Ovary (tissue), 9 donors: ENCODE measurements around the gene ABCB6. TPM values are rescaled to one million over a fixed set of nuclear protein-coding genes. Genes with fewer than 3 reads are reported as not detected.

ENCODE experiments used
- DNase-seq, 5 donors: peaks; one replicate each; pipeline ENCODE4 v3.0.0-alpha.2; 2019 to 2020
- H3K27ac ChIP-seq, 2 donors: fragments of 200-600 bp; one replicate each; pipeline versions ENCODE4 v1.5.1 to v1.8.0; 2019 to 2022
- H3K27me3 ChIP-seq: fragments of 200-600 bp; one replicate; pipeline ENCODE4 v1.8.0; 2022
- H3K36me3 ChIP-seq: fragments of 200-600 bp; sonication (generic); one replicate; pipeline ENCODE4 v1.5.1; 2019
- H3K4me1 ChIP-seq: one replicate; pipeline ENCODE4 v1.8.1; 2013; ENCODE audit warnings: mild to moderate bottlenecking, moderate library complexity; ENCODE audit not compliant: insufficient read depth
- H3K4me3 ChIP-seq: fragments of 200-600 bp; sonication (generic); one replicate; pipeline ENCODE4 v1.5.1; 2017
- H3K9me3 ChIP-seq, 2 donors: fragments of 200-600 bp in 1 of 2; sonication (generic) in 1 of 2; one replicate each; pipeline versions ENCODE4 v1.5.1 to v1.8.1; 2013 to 2019; ENCODE audit warnings: mild to moderate bottlenecking in 1 of 2, moderate library complexity in 1 of 2
- CTCF ChIP-seq, 3 donors: fragments of 450-650 bp in 2 of 3; fragments of 200-600 bp in 1 of 3; IDR thresholded peaks; one replicate each; pipeline versions ENCODE4 v1.5.1 to v1.8.0; 2016 to 2022; ENCODE audit warnings: antibody characterized with exemption in 3 of 3, mild to moderate bottlenecking in 1 of 3
- EP300 ChIP-seq: sonication (generic); formaldehyde crosslinking; IDR thresholded peaks from one replicate; pipeline ENCODE4 v1.6.1; 2017; ENCODE audit warnings: antibody characterized with exemption
- POLR2A ChIP-seq: fragments of 450-650 bp; IDR thresholded peaks from one replicate; pipeline ENCODE4 v1.6.1; 2017; ENCODE audit warnings: antibody characterized with exemption, mild to moderate bottlenecking, moderate library complexity
- WGBS, 3 donors: extraction: QIAGEN DNeasy Blood & Tissue Kit in 1 of 3; methylation state at CpG; one replicate each; pipeline versions ENCODE4 v1.1.5 to v1.1.7; 2013 to 2017; 5-methylcytosine and 5-hydroxymethylcytosine counted together
- intact Hi-C, 4 donors: fragments of 100-400 bp; cut with DNase I; formaldehyde crosslinking; loops; one replicate each; pipeline versions ENCODE4 v1.11.0 to v1.15.1; 2022 to 2023
- polyA plus RNA-seq, 2 donors: library from polyadenylated mRNA; stranded (reverse); fragments of 200-250 nt in 1 of 2; fragments of 350-450 nt in 1 of 2; fragmentation: Illumina TruSeq in 1 of 2; extraction: RNeasy Lipid Tissue Mini Kit (QIAGEN cat#74804) in 1 of 2; gene quantifications; one replicate each; pipeline ENCODE4 v1.2.3, GENCODE V29; 2013 to 2014
- total RNA-seq, 7 donors: library from RNA; depleted of rRNA in 2 of 7; stranded (reverse); fragments of >200 nt in 2 of 7; fragmentation: NEBNext Ultra II Directional in 3 of 7; extraction: Animal tissue kit (Norgen Biotek cat#: 25700) in 3 of 7; gene quantifications; one replicate each; pipeline versions ENCODE4 v1.1.0 to v1.2.4, GENCODE V29; 2016 to 2023
- donor health status: DM: no; HTN: no; CAD: no; lungs with moderate emphysema.
- donor health status: DM: no; HTN: no; CAD: no.
- donor health status: Bipolar disorder and iron deficiency.
- donor health status: DM: yes; HTN: yes; CAD: no.
- donor health status: DM: no; HTN: no; CAD: no.
- donor health status: DM: yes; HTN: yes; CAD: no.

The ABCB6 gene
- total and polyA plus RNA-seq, 9 donors: 12.0 to 64.5 (median 35.9) TPM

DNA sequence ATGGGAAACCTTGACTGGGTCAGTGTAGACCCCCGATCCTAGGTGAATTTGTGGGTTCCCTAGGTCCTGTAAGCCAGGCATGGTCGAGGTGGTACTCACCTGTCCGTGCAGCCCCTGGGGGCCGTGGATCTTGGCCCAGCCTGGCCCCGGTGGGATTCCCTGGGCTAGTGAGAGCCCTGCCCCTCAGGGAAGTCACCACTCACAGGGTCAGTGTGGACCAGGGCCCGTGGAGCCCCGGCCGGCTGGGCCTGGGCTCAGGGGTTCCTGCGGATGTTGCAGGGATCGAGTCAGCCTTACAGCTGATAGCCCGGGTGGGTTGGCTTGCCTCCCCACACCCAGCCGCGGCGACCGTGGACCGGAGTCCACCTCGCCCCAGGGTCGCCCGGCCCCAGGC is 10.2 kb upstream of the ABCB6 start:
- intact Hi-C loops: loop anchor here in 1 of 4 donors (5.0 kb wide), 1 partner anchor 52 kb away; the partner anchor contains the start of genes CNPPD1 and RETREG2
- DNase-seq: no peak
- H3K4me1 ChIP-seq: peaks cover 8% of the 10 kb centered on the region
- 0 to 1% (median 1%) methylated on average over 10 to 19 of the region's 19 CpGs for WGBS, 3 donors
- peak overlapping the region; percentile 68 for H3K4me3 ChIP-seq
- H3K9me3 ChIP-seq: no peaks in the 10 kb centered on the region
- H3K36me3 ChIP-seq: no peaks in the 10 kb centered on the region
- TF ChIP-seq CTCF (IDR thresholded peaks at IDR 0.05): no peak
- TF ChIP-seq EP300: no peak
- TF ChIP-seq POLR2A: no peak
- H3K27ac ChIP-seq: peak overlapping the region; percentile 34 to 94
- no peaks in the 10 kb centered on the region for H3K27me3 ChIP-seq

- intact Hi-C loops: loop anchor here in 1 of 4 donors (5.0 kb wide), 1 partner anchor 51 kb away; the partner anchor contains the start of genes CNPPD1 and RETREG2
- H3K9me3 ChIP-seq: no peaks in the 10 kb centered on the region
- 28 to 34% (median 31%) methylated on average over 7 of the region's 7 CpGs for WGBS, 3 donors
- peak overlapping the region; percentile 34 to 94 for H3K27ac ChIP-seq
- peaks cover 8% of the 10 kb centered on the region for H3K4me1 ChIP-seq
- H3K4me3 ChIP-seq: peak overlapping the region; percentile 68
- H3K27me3 ChIP-seq: no peaks in the 10 kb centered on the region
- H3K36me3 ChIP-seq: no peaks in the 10 kb centered on the region
- no peak for DNase-seq
- no peak for TF ChIP-seq EP300
Measured at GRCh38 chr2:219228041-219228910, 9.5 kb upstream of the ABCB6 start.

GRCh38 chr2:219225350-219225749 is 6.6 kb upstream of the ABCB6 start:
- H3K4me1 ChIP-seq: peaks cover 8% of the 10 kb centered on the region
- H3K27me3 ChIP-seq: no peaks in the 10 kb centered on the region
- no peak for DNase-seq
- intact Hi-C loops: loop anchor here in 1 of 4 donors (5.0 kb wide), 1 partner anchor 48 kb away; the partner anchor contains the start of genes CNPPD1 and RETREG2
- TF ChIP-seq EP300 (no peak), CTCF (IDR thresholded peaks at IDR 0.05) (no peak), POLR2A (no peak)
- 80 to 92% (median 82%) methylated on average over 3 of the region's 3 CpGs for WGBS, 3 donors
- no peak overlapping the region for H3K27ac ChIP-seq
- no peaks in the 10 kb centered on the region for H3K9me3 ChIP-seq
- H3K4me3 ChIP-seq: no peak overlapping the region
- no peaks in the 10 kb centered on the region for H3K36me3 ChIP-seq

- H3K4me1 ChIP-seq: peaks cover 10% of the 10 kb centered on the region
- TF ChIP-seq CTCF (IDR thresholded peaks at IDR 0.05) (no peak), EP300 (no peak), POLR2A (no peak)
- no peaks in the 10 kb centered on the region for H3K27me3 ChIP-seq
- WGBS, 3 donors: 88 to 91% (median 90%) methylated on average over 30 to 31 of the region's 31 CpGs
- intact Hi-C loops: no loop called here
- H3K36me3 ChIP-seq: no peaks in the 10 kb centered on the region
- DNase-seq: no peak
- H3K9me3 ChIP-seq: no peaks in the 10 kb centered on the region
- H3K27ac ChIP-seq: no peak overlapping the region
- no peak overlapping the region for H3K4me3 ChIP-seq
Measured at GRCh38 chr2:219223831-219224610, 5.3 kb upstream of the ABCB6 start.
